ENCODE data around the gene DNAAF5. TPM values are rescaled to one million over a fixed set of nuclear protein-coding genes. Genes with fewer than 3 reads are reported as not detected.

The DNAAF5 gene
- total RNA-seq, 1 donor from 2014 or later = 22.8 TPM

- ATAC-seq = no peak
- peak; percentile 47 for DNase-seq
- intact Hi-C loops (cut with micrococcal nuclease) = no loop called here
These were observed 756 bp downstream of the DNAAF5 start, which contains the start of gene PRKAR1B for GRCh38 chr7:727104-727805. Gene PRKAR1B, minus strand, starts transcription at chr7:727281. Its CDS starts 15,776 bp downstream, at chr7:711505.

- no peak for DNase-seq
- intact Hi-C loops (cut with micrococcal nuclease) = no loop called here
- no peak for ATAC-seq
These were observed 1.4 kb downstream of the DNAAF5 start for GRCh38 chr7:727806-728460.

- DNase-seq = no peak
- ATAC-seq = no peak
- intact Hi-C loops (cut with micrococcal nuclease) = no loop called here
These were observed 2.1 kb downstream of the DNAAF5 start for GRCh38 chr7:728602-729001.

GRCh38 chr7:729140-730000 is 2.9 kb downstream of the DNAAF5 start:
- ATAC-seq = no peak
- intact Hi-C loops (cut with micrococcal nuclease) = no loop called here
- no peak for DNase-seq

GRCh38 chr7:730501-731439 is 4.3 kb downstream of the DNAAF5 start:
- intact Hi-C loops (cut with micrococcal nuclease) = no loop called here
- ATAC-seq (peak; percentile 85), DNase-seq (no peak)

GRCh38 chr7:731440-732085 is 5.1 kb downstream of the DNAAF5 start:
- ATAC-seq = no peak
- no peak for DNase-seq

GRCh38 chr7:732094-732541 is 5.6 kb downstream of the DNAAF5 start:
- DNase-seq = peak; percentile 75
- ATAC-seq = peak; percentile 86
- intact Hi-C loops (cut with micrococcal nuclease) = no loop called here

More at GRCh38 chr7:731440-732085, 5.1 kb downstream of the DNAAF5 start:
- intact Hi-C loops (cut with micrococcal nuclease) = no loop called here

- intact Hi-C loops (cut with micrococcal nuclease) = no loop called here
- ATAC-seq = no peak
These were observed 6.1 kb downstream of the DNAAF5 start for GRCh38 chr7:732556-732955.

GRCh38 chr7:734214-734613 is 7.7 kb downstream of the DNAAF5 start:
- no peak for DNase-seq
- no peak for ATAC-seq
- intact Hi-C loops (cut with micrococcal nuclease) = no loop called here

More at GRCh38 chr7:732556-732955, 6.1 kb downstream of the DNAAF5 start:
- no peak for DNase-seq

- intact Hi-C loops (cut with micrococcal nuclease) = no loop called here
- no peak for DNase-seq
- no peak for ATAC-seq
These were observed 8.3 kb downstream of the DNAAF5 start for GRCh38 chr7:734808-735207.

GRCh38 chr7:738241-738640 is 11.7 kb downstream of the DNAAF5 start:
- intact Hi-C loops (cut with micrococcal nuclease) = no loop called here
- DNase-seq = no peak
- peak; percentile 58 for ATAC-seq

GRCh38 chr7:738723-739454 is 12.4 kb downstream of the DNAAF5 start:
- peak; percentile 64 for DNase-seq
- intact Hi-C loops (cut with micrococcal nuclease) = no loop called here
- peak; percentile 93 for ATAC-seq

- DNase-seq = no peak
- intact Hi-C loops (cut with micrococcal nuclease) = no loop called here
These were observed 13.0 kb downstream of the DNAAF5 start for GRCh38 chr7:739455-739982.

GRCh38 chr7:739983-740942 is 13.8 kb downstream of the DNAAF5 start:
- no peak for DNase-seq
- ATAC-seq = no peak
- intact Hi-C loops (cut with micrococcal nuclease) = no loop called here

More at GRCh38 chr7:739455-739982, 13.0 kb downstream of the DNAAF5 start:
- ATAC-seq = peak; percentile 8

GRCh38 chr7:741191-741671 is 14.7 kb downstream of the DNAAF5 start:
- intact Hi-C loops (cut with micrococcal nuclease) = no loop called here
- DNase-seq = no peak

GRCh38 chr7:741850-742249 is 15.4 kb downstream of the DNAAF5 start:
- ATAC-seq (no peak), DNase-seq (no peak)
- intact Hi-C loops (cut with micrococcal nuclease) = no loop called here

More at GRCh38 chr7:741191-741671, 14.7 kb downstream of the DNAAF5 start:
- ATAC-seq = no peak

Measured in left ventricle myocardium superior (tissue), 1 donor.